ENCODE measurements around the gene KIAA1671. TPM values are rescaled to one million over a fixed set of nuclear protein-coding genes. Genes with fewer than 3 reads are reported as not detected.

The KIAA1671 gene
- total and polyA plus RNA-seq, 2 of the 4 experiments (the other 2 are of a cell fraction), result 0.02 TPM; not detected in 1

- Histone ChIP-seq H3K4me2 (ENCODE audit: low read depth, low read length) (no peak overlapping the region), H3K9me3 (ENCODE audit: control insufficient read depth, insufficient read depth, low read length) (no peaks in the 10 kb centered on the region), H2BK5ac (ENCODE audit: low read depth, low read length, poor library complexity, severe bottlenecking) (no peak overlapping the region), H3K79me1 (ENCODE audit: low read depth in 1 of 2, low read length in 2 of 2) (no peaks in the 10 kb centered on the region), H3K23ac (ENCODE audit: low read depth, low read length) (no peak overlapping the region), H3K36me3 (ENCODE audit: control insufficient read depth, insufficient read depth, low read length) (no peaks in the 10 kb centered on the region), H2AK9ac (replicated peaks; ENCODE audit: low read depth, low read length, poor library complexity) (no peak overlapping the region), H2AFZ (replicated peaks; ENCODE audit: low read length, poor library complexity) (no peak overlapping the region), H3K4me1 (ENCODE audit: control insufficient read depth, insufficient read depth, low read length) (no peaks in the 10 kb centered on the region), H3K18ac (ENCODE audit: low read depth, low read length) (no peak overlapping the region), H3K56ac (ENCODE audit: extremely low read depth, insufficient read depth, low read length) (no peak overlapping the region), H3K4ac (ENCODE audit: low read depth, low read length) (no peak overlapping the region), H2AK5ac (ENCODE audit: low read depth, low read length) (no peak overlapping the region), H4K91ac (ENCODE audit: insufficient read depth, low read depth, low read length) (no peak overlapping the region), H3K27me3 (ENCODE audit: control insufficient read depth, insufficient read depth, low read length) (no peaks in the 10 kb centered on the region), H4K5ac (ENCODE audit: low read depth, low read length) (no peak overlapping the region), H3K9me1 (ENCODE audit: insufficient read depth, low read length) (no peaks in the 10 kb centered on the region), H2BK20ac (ENCODE audit: low read depth, low read length) (no peak overlapping the region), H4K20me1 (ENCODE audit: insufficient read depth, low read length) (no peaks in the 10 kb centered on the region), H3K4me3 (ENCODE audit: insufficient read depth, low read depth, low read length) (no peak overlapping the region), H3K14ac (replicated peaks; ENCODE audit: low read depth, low read length) (no peak overlapping the region), H2BK15ac (ENCODE audit: low read depth, low read length) (no peak overlapping the region), H3K27ac (ENCODE audit: insufficient read depth, low read length) (no peak overlapping the region), H3K9ac (ENCODE audit: low read depth, low read length) (no peak overlapping the region), H2BK120ac (ENCODE audit: low read depth, low read length) (no peak overlapping the region), H4K8ac (ENCODE audit: low read depth in 2 of 2, low read length in 2 of 2) (no peak overlapping the region)
- TF ChIP-seq MAZ (IDR thresholded peaks at IDR 0.05; ENCODE audit: borderline replicate concordance, low read depth, low read length) (no peak), SMC3 (IDR thresholded peaks at IDR 0.05; ENCODE audit: low read depth, low read length) (no peak), USF2 (IDR thresholded peaks at IDR 0.05; ENCODE audit: low read depth, low read length) (no peak), BHLHE40 (IDR thresholded peaks at IDR 0.05; ENCODE audit: low read depth, low read length) (no peak), MAFK (IDR thresholded peaks at IDR 0.05; ENCODE audit: low read depth, low read length) (no peak), NFE2L2 (IDR thresholded peaks at IDR 0.05; ENCODE audit: low read depth, low read length) (no peak), POLR2A (IDR thresholded peaks at IDR 0.05; ENCODE audit: low read depth, low read length) (no peak), MXI1 (IDR thresholded peaks at IDR 0.05; ENCODE audit: borderline replicate concordance, low read depth, low read length) (no peak), RAD21 (IDR thresholded peaks at IDR 0.05; ENCODE audit: low read length) (no peak), CHD1 (IDR thresholded peaks at IDR 0.05; ENCODE audit: low read depth, low read length) (no peak), CEBPB (IDR thresholded peaks at IDR 0.05; ENCODE audit: low read depth, low read length) (no peak), RCOR1 (IDR thresholded peaks at IDR 0.05; ENCODE audit: insufficient replicate concordance, low read length) (no peak)
- dilution Hi-C loops (cut with HindIII; ENCODE audit: low sequenced_read_pairs, unreplicated experiment) (no loop called here), in situ Hi-C loops (cut with MboI; ENCODE audit: low sequenced_read_pairs) (no loop called here), intact Hi-C loops (cut with micrococcal nuclease) (no loop called here)
- no peak for DNase-seq
- BruUV-seq (replicated peaks), result no TSS peak
- ChIA-PET CTCF (no interaction called here), POLR2A (ENCODE audit: unreplicated experiment) (no interaction called here)
- WGBS, 2 experiments (ENCODE audit: extremely low coverage in 2 of 2, insufficient read length in 1 of 2), result no CpG with 5 or more reads among the region's 2 CpGs
- ATAC-seq (ENCODE audit: low read depth), result no peak
Measured at GRCh38 chr22:24995649-24996180, 43.2 kb downstream of the KIAA1671 start.
